Thyroid gland (tissue), 4 donors: ENCODE results near the gene MYO5C. TPM values are rescaled to one million over a fixed set of nuclear protein-coding genes. Genes with fewer than 3 reads are reported as not detected.

Experiments
- DNase-seq, 2 donors: peaks; one replicate each; pipeline ENCODE4 v3.0.0-alpha.2; 2019
- H3K27ac ChIP-seq, 3 donors: fragments of 200-600 bp; sonication (generic); 1 replicate in 2 of 3; 2 replicates in 1 of 3; pipeline ENCODE4 v1.5.1; 2016 to 2019; ENCODE audit warnings: mild to moderate bottlenecking in 1 of 3, moderate library complexity in 1 of 3
- H3K27me3 ChIP-seq: fragments of 200-600 bp; sonication (generic); one replicate; pipeline ENCODE4 v1.5.1; 2019
- H3K36me3 ChIP-seq, 2 donors: fragments of 200-600 bp; sonication (generic); one replicate each; pipeline ENCODE4 v1.5.1; 2016 to 2019
- H3K4me1 ChIP-seq, 2 donors: fragments of 200-600 bp; sonication (generic); one replicate each; pipeline ENCODE4 v1.5.1; 2017 to 2019
- H3K4me3 ChIP-seq, 3 donors: fragments of 200-600 bp; sonication (generic); replicated peaks in 1 of 3; 1 replicate in 2 of 3; 2 replicates in 1 of 3; pipeline ENCODE4 v1.5.1; 2016; ENCODE audit warnings: mild to moderate bottlenecking in 1 of 3
- H3K9me3 ChIP-seq: fragments of 200-600 bp; sonication (generic); one replicate; pipeline ENCODE4 v1.5.1; 2017
- POLR2A ChIP-seq, 2 donors: fragments of 450-650 bp; IDR thresholded peaks; one replicate each; pipeline ENCODE4 v1.6.1; 2017; ENCODE audit warnings: antibody characterized with exemption in 2 of 2, mild to moderate bottlenecking in 2 of 2, moderate library complexity in 1 of 2
- WGBS, 2 donors: methylation state at CpG; one replicate each; pipeline ENCODE4 v1.1.5; 2017; 5-methylcytosine and 5-hydroxymethylcytosine counted together
- intact Hi-C: fragments of 100-400 bp; cut with DNase I; formaldehyde crosslinking; loops from one replicate; pipeline ENCODE4 v1.15.1; 2023
- total RNA-seq, 4 donors: library from RNA; depleted of rRNA; stranded (reverse); fragments of >200 nt; gene quantifications; one replicate each; pipeline ENCODE4 v1.2.3, GENCODE V29; 2016
- TF ChIP-seq, protein P1 (sequence below), 6 experiments: fragments of 200-600 bp in 3 of 6; fragments of 450-650 bp in 3 of 6; sonication (generic) in 3 of 6; IDR thresholded peaks; one replicate each; pipeline ENCODE4 v1.5.1; 2016 to 2019; ENCODE audit warnings: antibody characterized with exemption in 6 of 6, mild to moderate bottlenecking in 2 of 6, inconsistent platforms in 1 of 6, moderate library complexity in 1 of 6

MYO5C gene
- total RNA-seq, 4 donors from 2014 or later, result 84.0 to 130 (median 101) TPM

DNA sequence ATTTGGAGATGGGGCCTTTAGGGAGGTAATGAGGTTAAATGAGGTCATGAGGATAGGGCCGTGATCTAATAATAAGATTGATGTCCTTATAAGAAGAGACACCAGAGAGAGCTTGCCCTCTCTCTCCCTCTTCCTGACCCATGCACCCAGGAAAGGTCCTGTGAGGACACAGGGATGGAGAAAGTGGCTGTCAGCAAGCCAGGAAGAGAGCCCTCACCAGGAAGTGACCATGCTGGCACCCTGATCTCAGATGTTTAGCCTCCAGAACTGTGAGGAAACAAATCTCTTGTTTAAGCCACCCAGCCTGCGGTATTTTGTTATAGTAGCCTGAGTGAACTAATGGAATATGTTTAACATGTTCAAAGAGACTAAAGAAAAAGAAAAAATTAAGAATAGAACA lies 89.2 kb downstream of the MYO5C start:
- intact Hi-C loops, result no loop called here
- Histone ChIP-seq H3K4me1 (no peaks in the 10 kb centered on the region), H3K27ac (no peak overlapping the region), H3K36me3 (peaks cover 25 to 31% of the 10 kb centered on the region in 2 donors), H3K9me3 (no peaks in the 10 kb centered on the region), H3K4me3 (no peak overlapping the region), H3K27me3 (no peaks in the 10 kb centered on the region)
- TF ChIP-seq, protein P1, sequence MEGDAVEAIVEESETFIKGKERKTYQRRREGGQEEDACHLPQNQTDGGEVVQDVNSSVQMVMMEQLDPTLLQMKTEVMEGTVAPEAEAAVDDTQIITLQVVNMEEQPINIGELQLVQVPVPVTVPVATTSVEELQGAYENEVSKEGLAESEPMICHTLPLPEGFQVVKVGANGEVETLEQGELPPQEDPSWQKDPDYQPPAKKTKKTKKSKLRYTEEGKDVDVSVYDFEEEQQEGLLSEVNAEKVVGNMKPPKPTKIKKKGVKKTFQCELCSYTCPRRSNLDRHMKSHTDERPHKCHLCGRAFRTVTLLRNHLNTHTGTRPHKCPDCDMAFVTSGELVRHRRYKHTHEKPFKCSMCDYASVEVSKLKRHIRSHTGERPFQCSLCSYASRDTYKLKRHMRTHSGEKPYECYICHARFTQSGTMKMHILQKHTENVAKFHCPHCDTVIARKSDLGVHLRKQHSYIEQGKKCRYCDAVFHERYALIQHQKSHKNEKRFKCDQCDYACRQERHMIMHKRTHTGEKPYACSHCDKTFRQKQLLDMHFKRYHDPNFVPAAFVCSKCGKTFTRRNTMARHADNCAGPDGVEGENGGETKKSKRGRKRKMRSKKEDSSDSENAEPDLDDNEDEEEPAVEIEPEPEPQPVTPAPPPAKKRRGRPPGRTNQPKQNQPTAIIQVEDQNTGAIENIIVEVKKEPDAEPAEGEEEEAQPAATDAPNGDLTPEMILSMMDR (IDR thresholded peaks at IDR 0.05), result no peak
- TF ChIP-seq POLR2A (IDR thresholded peaks at IDR 0.05), result no peak
- 86 to 88% methylated on average over 2 of the region's 2 CpGs for WGBS, 2 donors
- no peak for DNase-seq

DNA sequence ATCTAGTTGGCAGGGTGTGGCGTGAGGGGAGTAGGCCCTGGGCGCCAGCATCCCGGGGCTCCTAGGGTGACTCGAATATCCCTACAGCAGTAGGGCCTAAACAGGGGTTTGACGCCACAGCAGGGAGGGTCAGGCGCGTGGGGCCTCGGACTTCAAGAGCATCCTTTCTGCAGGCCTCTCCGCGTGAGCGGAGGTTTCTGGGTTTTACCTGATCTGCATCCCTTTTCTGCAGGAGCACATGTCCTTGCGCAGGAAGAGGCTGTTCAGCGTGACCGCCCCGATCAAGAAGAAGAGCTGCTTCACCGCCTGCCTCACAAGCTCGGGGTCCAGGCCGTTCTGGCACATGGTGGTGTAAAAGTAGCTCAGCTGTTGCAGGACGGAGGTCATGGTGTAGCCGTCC lies 90.9 kb downstream of the MYO5C start:
- H3K4me3 ChIP-seq, result no peak overlapping the region

DNA sequence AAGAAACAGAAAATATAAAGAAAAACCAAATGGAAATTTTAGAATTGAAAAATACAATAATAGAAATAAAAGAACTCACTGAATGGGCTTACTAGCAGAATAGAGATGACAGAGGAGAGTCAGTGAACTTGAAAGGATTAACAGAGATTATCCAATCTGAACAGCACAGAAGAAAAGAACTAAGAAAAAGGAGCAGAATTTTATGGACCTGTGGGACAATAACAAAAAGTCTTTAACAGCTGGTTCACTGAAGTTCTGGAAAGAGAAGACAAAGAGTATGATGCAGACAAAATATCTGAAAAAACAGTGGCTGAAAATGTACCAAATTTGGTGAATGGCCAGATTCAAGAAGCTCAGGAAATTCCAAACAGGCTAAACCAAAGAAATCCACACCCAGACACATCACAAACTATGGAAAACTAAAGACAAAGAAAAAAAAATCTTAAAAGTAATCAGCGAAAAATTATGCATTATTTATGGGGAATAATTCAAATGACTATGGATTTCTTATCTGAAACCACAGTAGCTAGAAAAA lies 94.7 kb downstream of the MYO5C start:
- intact Hi-C loops, result no loop called here
- TF ChIP-seq, protein P1 (IDR thresholded peaks at IDR 0.05), result no peak
- no peak for TF ChIP-seq POLR2A (IDR thresholded peaks at IDR 0.05)

More for the DNA sequence above, 90.9 kb downstream of the MYO5C start:
- H3K4me1 ChIP-seq, result no peaks in the 10 kb centered on the region
- H3K27me3 ChIP-seq, result no peaks in the 10 kb centered on the region
- H3K36me3 ChIP-seq, result peaks cover 22 to 27% of the 10 kb centered on the region in 2 donors
- H3K27ac ChIP-seq, result no peak overlapping the region
- 89 to 97% methylated on average over 9 to 19 of the region's 20 CpGs for WGBS, 2 donors
- no peak for DNase-seq
- TF ChIP-seq, protein P1 (IDR thresholded peaks at IDR 0.05), result no peak
- TF ChIP-seq POLR2A (IDR thresholded peaks at IDR 0.05), result no peak
- intact Hi-C loops, result no loop called here
- H3K9me3 ChIP-seq, result no peaks in the 10 kb centered on the region

DNA sequence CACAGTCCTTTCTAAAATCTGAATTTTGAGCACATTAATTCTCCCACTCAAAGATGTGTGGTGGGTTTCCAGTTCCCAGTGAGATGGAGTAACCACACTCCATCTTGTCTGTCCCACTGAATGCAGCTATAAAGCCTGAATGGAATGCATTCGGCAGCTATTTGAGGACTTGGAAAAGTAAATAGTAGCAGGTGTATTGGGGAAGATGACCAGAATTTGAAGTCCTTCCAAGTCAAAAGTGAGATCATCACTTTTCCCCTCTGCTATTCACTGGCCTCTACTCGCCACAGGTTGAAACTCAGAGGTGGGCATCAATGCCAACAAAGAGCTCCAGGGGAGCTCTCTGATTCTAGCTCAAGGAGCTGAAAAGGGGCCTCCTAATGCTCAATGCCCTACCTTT lies 96.3 kb downstream of the MYO5C start:
- TF ChIP-seq, protein P1 (IDR thresholded peaks at IDR 0.05), result no peak
- no peak for TF ChIP-seq POLR2A (IDR thresholded peaks at IDR 0.05)
- DNase-seq, result no peak
- WGBS, 2 donors, result 93 to 95% methylated on average over 2 of the region's 2 CpGs

More for the DNA sequence above, 94.7 kb downstream of the MYO5C start:
- DNase-seq, result no peak
- Histone ChIP-seq H3K9me3 (no peaks in the 10 kb centered on the region), H3K36me3 (peaks cover 22 to 26% of the 10 kb centered on the region in 2 donors), H3K27me3 (no peaks in the 10 kb centered on the region), H3K27ac (no peak overlapping the region), H3K4me3 (no peak overlapping the region), H3K4me1 (no peaks in the 10 kb centered on the region)
- WGBS, 2 donors, result 83 to 86% methylated on average over 1 of the region's 1 CpG

DNA sequence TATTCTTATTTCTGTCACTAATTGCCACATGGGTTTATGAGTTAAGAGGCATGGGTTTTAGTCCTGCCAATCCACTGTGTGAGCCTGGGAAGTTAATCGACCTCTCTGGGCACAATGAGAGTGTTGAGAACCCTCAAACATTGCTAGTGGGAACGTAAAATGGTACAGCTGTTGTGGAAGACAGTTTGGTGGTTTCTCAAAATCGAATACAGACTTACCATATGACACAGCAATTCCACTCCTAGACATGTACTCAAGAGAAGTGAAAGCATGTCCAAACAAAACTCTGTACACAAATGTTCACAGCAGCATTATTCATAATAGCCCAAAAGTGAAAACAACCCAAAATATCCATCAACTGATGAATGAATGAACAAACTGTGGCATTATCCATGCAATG lies 98.7 kb downstream of the MYO5C start:
- no peaks in the 10 kb centered on the region for H3K4me1 ChIP-seq
- TF ChIP-seq, protein P1 (IDR thresholded peaks at IDR 0.05), result no peak
- no peak for TF ChIP-seq POLR2A (IDR thresholded peaks at IDR 0.05)
- WGBS, 2 donors, result 80 to 91% methylated on average over 3 of the region's 3 CpGs
- DNase-seq, result no peak
- no peak overlapping the region for H3K4me3 ChIP-seq
- no peak overlapping the region for H3K27ac ChIP-seq
- peaks cover 6 to 8% of the 10 kb centered on the region in 2 donors for H3K36me3 ChIP-seq
- no peaks in the 10 kb centered on the region for H3K27me3 ChIP-seq
- no peaks in the 10 kb centered on the region for H3K9me3 ChIP-seq
- intact Hi-C loops, result no loop called here

More for the DNA sequence above, 96.3 kb downstream of the MYO5C start:
- Histone ChIP-seq H3K36me3 (peaks cover 14 to 15% of the 10 kb centered on the region in 2 donors), H3K4me1 (no peaks in the 10 kb centered on the region), H3K4me3 (no peak overlapping the region), H3K27me3 (no peaks in the 10 kb centered on the region), H3K9me3 (no peaks in the 10 kb centered on the region), H3K27ac (no peak overlapping the region)
- intact Hi-C loops, result no loop called here
